Activated naive CD4-positive, alpha-beta T cell treated with anti-CD3 and anti-CD28 coated beads for 36 hours (primary cell): Measurements from ENCODE around the gene TMEM244. TPM values are rescaled to one million over a fixed set of nuclear protein-coding genes. Genes with fewer than 3 reads are reported as not detected.

Source experiments
- CTCF ChIA-PET: fragments of 350-600 bp; sonication (Branson Sonifier 250); formaldehyde crosslinking; loops from one replicate; lab custom pipeline; 2021; ENCODE audit warnings: antibody characterized with exemption; lab: Charles Lee
- DNase-seq: peaks from one replicate; pipeline ENCODE4 v3.0.0-alpha.2; 2020
- H3K27ac Mint-ChIP-seq: one replicate; pipeline ENCODE4 v1.8.0; 2021; ENCODE audit warnings: mild to moderate bottlenecking, mixed read lengths
- H3K27me3 Mint-ChIP-seq: one replicate; pipeline ENCODE4 v1.8.0; 2021; ENCODE audit warnings: low read depth, mixed read lengths
- H3K36me3 Mint-ChIP-seq: one replicate; pipeline ENCODE4 v1.8.0; 2021; ENCODE audit warnings: low read depth, mixed read lengths
- H3K4me1 Mint-ChIP-seq: one replicate; pipeline ENCODE4 v1.8.0; 2021; ENCODE audit warnings: low read depth, mixed read lengths
- H3K4me3 Mint-ChIP-seq: one replicate; pipeline ENCODE4 v1.8.0; 2021; ENCODE audit warnings: mild to moderate bottlenecking, moderate library complexity, mixed read lengths
- H3K9me3 Mint-ChIP-seq: one replicate; pipeline ENCODE4 v1.8.0; 2021; ENCODE audit warnings: mixed read lengths
- intact Hi-C: fragments of 100-400 bp; cut with micrococcal nuclease; formaldehyde crosslinking; loops from one replicate; pipeline ENCODE4 v1.15.1; 2023
- total RNA-seq, 2 experiments: library from RNA; stranded (reverse); gene quantifications; one replicate each; pipeline ENCODE4 v1.2.3, GENCODE V29; 2021

TMEM244 gene
- total RNA-seq, 2 experiments from 2014 or later: not detected

DNA sequence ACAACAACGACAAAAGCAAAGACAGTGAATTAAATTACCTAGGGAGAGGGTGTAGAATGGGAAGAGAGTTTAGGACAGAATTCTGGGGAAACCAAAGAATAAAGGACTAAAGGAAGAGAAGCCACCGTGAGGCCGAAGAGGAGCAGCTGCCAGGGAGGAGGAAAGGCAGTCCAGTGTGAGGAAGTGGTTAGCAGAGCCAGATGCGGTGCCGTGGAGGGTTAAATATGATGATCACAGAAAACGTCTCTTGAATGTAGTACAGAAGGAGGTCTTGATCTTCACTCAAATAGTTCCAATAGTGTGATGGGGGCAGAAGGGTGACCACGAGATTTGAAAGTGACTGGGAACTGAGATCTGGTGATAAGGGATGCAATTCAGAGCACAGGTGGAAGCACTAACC lies 67.7 kb downstream of the TMEM244 start:
- CTCF ChIA-PET: interaction anchor here (0.6 to 1.2 kb wide), 3 partner anchors 18 to 551 kb away, joined by 3 to 5 read pairs (median 3); no protein-coding TSS in a partner anchor
- Mint-ChIP-seq H3K27ac (no peak overlapping the region), H3K4me3 (no peak overlapping the region), H3K27me3 (peaks cover 7% of the 10 kb centered on the region), H3K4me1 (peaks cover 4% of the 10 kb centered on the region), H3K9me3 (no peaks in the 10 kb centered on the region), H3K36me3 (no peaks in the 10 kb centered on the region)
- intact Hi-C loops: no loop called here
- DNase-seq: no peak

DNA sequence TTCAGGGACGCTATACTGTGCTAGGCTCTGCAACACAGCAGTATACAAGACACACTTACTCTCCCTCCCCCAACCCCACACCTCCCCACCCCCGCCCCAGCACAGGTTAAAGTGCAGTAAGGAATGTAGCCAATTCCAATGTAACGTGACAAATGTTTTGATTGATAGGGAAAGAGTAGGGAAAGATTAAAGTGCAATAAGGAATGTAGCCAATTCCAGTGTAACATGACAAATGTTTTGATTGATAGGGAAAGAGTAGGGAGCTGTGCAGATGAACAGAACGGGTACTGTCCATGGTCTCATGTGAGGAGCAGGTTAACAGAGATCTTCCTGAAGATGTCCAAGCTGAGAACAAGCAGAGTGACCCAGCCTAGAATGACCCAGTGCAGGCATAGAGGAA lies 69.1 kb downstream of the TMEM244 start:
- H3K27ac Mint-ChIP-seq: no peak overlapping the region
- H3K36me3 Mint-ChIP-seq: no peaks in the 10 kb centered on the region
- H3K9me3 Mint-ChIP-seq: no peaks in the 10 kb centered on the region
- peaks cover 4% of the 10 kb centered on the region for H3K4me1 Mint-ChIP-seq
- H3K4me3 Mint-ChIP-seq: no peak overlapping the region
- DNase-seq: no peak
- H3K27me3 Mint-ChIP-seq: peaks cover 5% of the 10 kb centered on the region
- intact Hi-C loops: no loop called here
- CTCF ChIA-PET: interaction anchor here (0.6 to 1.2 kb wide), 2 partner anchors 17 to 161 kb away, joined by 4 to 5 read pairs; no protein-coding TSS in a partner anchor

DNA sequence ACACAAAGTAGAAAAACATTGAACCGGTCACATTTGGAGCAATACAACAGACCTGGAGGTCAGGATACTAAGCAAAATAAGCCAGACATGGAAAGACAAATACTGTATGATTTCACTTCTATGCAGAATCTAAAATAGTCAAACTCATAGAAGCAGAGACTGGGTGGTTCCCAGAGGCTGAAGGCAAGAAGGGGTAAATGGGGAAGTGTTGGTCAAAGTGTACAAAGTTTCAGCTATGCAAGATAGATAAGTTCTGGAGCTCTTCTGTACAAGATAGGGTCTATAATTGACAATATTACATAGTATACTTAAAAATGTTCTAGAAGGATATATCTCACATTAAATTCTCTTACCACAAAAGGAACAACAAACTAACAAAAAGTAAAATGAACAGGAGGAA lies 70.3 kb downstream of the TMEM244 start:
- DNase-seq: no peak
- no peak overlapping the region for H3K27ac Mint-ChIP-seq
- no peaks in the 10 kb centered on the region for H3K36me3 Mint-ChIP-seq
- H3K9me3 Mint-ChIP-seq: no peaks in the 10 kb centered on the region
- no peak overlapping the region for H3K4me3 Mint-ChIP-seq
- CTCF ChIA-PET: no interaction called here
- H3K27me3 Mint-ChIP-seq: peaks cover 5% of the 10 kb centered on the region
- H3K4me1 Mint-ChIP-seq: peaks cover 4% of the 10 kb centered on the region
- intact Hi-C loops: no loop called here

DNA sequence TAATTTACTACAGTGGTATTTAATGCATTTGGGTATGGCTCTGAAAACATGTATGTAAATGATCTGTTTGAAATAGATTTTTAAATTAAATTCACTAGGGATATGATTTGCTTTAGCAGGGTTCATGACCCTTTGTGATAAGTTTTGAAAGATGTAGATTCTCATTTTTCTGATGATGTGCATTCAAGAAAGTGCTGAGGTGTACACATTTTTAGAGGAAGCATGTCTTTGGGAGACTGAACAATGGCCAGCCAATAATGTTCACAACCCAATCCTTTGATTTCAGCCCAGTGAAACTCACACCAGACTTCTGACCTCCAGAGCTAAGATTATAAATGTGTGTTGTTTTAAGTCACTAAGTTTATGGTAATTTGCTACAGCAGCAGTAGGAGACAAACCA lies 71.1 kb downstream of the TMEM244 start:
- intact Hi-C loops: no loop called here
- Mint-ChIP-seq H3K27me3 (peaks cover 5% of the 10 kb centered on the region), H3K36me3 (no peaks in the 10 kb centered on the region), H3K4me3 (no peak overlapping the region), H3K9me3 (no peaks in the 10 kb centered on the region), H3K27ac (no peak overlapping the region), H3K4me1 (peaks cover 4% of the 10 kb centered on the region)
- CTCF ChIA-PET: no interaction called here
- DNase-seq: no peak

DNA sequence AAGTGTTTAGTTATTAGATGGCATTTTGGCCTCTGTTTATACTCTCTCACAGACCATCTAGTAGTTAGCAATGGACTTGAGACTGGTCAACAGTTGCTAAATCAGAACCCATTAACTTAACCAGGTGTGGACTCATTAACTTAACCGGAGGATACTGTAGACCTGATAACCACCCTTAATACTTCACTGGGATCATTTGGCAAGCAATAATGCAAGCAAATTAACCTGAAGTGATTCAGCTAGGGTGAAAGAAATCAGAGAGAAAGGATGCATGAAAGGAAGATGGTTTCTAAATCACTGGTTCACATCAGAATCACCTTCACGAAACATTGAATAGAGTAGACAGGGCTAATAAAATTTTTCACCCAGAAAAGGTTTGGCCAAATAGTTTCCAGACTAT lies 73.3 kb downstream of the TMEM244 start:
- no peaks in the 10 kb centered on the region for H3K27me3 Mint-ChIP-seq
- no peak for DNase-seq
- CTCF ChIA-PET: interaction anchor here (5.9 kb wide), 1 partner anchor 13 kb away, joined by 21 read pairs; no protein-coding TSS in a partner anchor
- no peak overlapping the region for H3K27ac Mint-ChIP-seq
- H3K4me3 Mint-ChIP-seq: no peak overlapping the region
- no peaks in the 10 kb centered on the region for H3K36me3 Mint-ChIP-seq
- H3K4me1 Mint-ChIP-seq: no peaks in the 10 kb centered on the region
- intact Hi-C loops: no loop called here
- H3K9me3 Mint-ChIP-seq: no peaks in the 10 kb centered on the region

DNA sequence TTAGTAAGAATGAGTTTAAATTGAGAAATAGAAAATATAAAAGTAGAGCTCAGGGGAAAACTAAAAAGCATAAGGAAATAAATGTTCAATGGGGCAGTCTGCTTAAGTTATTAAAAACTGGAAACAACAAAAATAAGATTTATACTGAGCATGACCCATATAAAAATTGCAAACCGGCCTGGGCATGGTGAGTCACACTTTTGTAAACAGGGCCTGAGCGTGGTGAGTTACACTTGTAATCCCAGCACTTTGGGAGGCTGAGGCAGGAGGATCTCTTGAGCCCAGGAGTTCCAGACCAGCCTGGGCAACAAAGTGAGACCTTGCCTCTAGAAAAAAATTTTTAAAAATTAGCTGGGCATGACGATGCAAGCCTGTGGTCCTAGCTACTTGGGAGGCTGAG lies 74.6 kb downstream of the TMEM244 start:
- DNase-seq: no peak
- no peaks in the 10 kb centered on the region for H3K9me3 Mint-ChIP-seq
- H3K27me3 Mint-ChIP-seq: no peaks in the 10 kb centered on the region
- H3K4me1 Mint-ChIP-seq: no peaks in the 10 kb centered on the region
- H3K27ac Mint-ChIP-seq: no peak overlapping the region
- CTCF ChIA-PET: interaction anchor here (1.6 to 5.9 kb wide), 2 partner anchors 11 to 166 kb away, joined by 3 to 21 read pairs; no protein-coding TSS in a partner anchor
- intact Hi-C loops: no loop called here
- no peak overlapping the region for H3K4me3 Mint-ChIP-seq
- no peaks in the 10 kb centered on the region for H3K36me3 Mint-ChIP-seq

GRCh38 chr6:129785756-129786135 lies 75.4 kb downstream of the TMEM244 start:
- H3K9me3 Mint-ChIP-seq: no peaks in the 10 kb centered on the region
- CTCF ChIA-PET: interaction anchor here (0.6 to 5.9 kb wide), 4 partner anchors 11 to 538 kb away, joined by 3 to 21 read pairs (median 4); no protein-coding TSS in a partner anchor
- DNase-seq: no peak
- H3K4me3 Mint-ChIP-seq: no peak overlapping the region
- no peak overlapping the region for H3K27ac Mint-ChIP-seq
- no peaks in the 10 kb centered on the region for H3K27me3 Mint-ChIP-seq
- peaks cover 2% of the 10 kb centered on the region for H3K36me3 Mint-ChIP-seq
- intact Hi-C loops: no loop called here
- H3K4me1 Mint-ChIP-seq: no peaks in the 10 kb centered on the region

DNA sequence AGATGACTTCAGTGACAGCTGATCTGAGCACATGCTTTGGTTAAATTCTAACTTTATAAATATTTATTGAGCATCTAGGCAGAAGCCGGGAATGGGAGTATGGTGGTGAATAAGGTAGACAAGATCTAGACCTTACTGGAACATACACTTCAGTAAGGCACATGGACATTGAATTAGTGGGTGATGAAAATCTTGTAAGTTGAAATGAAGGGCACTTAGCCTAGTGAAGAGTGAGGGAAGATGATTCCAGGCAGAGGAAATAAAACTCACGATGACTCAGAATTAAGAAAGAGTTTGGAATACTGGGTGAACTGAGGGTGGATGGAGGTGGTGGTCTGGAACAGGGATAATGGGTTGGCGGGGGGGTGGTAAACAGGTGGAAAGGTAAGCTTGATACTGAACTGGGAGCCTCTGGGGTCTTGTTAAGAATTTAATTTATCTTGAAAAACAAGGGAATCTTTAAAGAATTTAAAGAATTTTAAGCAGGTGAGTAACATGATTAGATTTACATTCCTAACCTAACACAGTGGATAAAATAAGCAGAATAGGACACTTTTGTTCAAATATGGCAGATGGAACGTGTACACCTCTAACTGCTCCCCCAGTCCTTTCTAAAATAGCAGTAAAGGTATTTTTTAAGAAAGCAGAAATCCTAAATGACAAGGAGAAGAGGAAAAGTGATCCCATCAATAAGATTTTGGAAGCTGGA lies 75.9 kb downstream of the TMEM244 start:
- no peaks in the 10 kb centered on the region for H3K4me1 Mint-ChIP-seq
- H3K4me3 Mint-ChIP-seq: no peak overlapping the region
- intact Hi-C loops: no loop called here
- no peak overlapping the region for H3K27ac Mint-ChIP-seq
- no peaks in the 10 kb centered on the region for H3K27me3 Mint-ChIP-seq
- no peak for DNase-seq
- H3K9me3 Mint-ChIP-seq: no peaks in the 10 kb centered on the region
- CTCF ChIA-PET: interaction anchor here (0.6 to 5.9 kb wide), 4 partner anchors 10 to 538 kb away, joined by 3 to 21 read pairs (median 4); no protein-coding TSS in a partner anchor
- peaks cover 2% of the 10 kb centered on the region for H3K36me3 Mint-ChIP-seq

Other genes starting within 250 kb of the TMEM244 start
- 1 to 10 TPM; 3.2 to 3.7 TPM for gene ARHGAP18, start 151.1 kb downstream of the TMEM244 start, total RNA-seq
- 1 to 10 TPM; 3.1 to 5.0 TPM for gene L3MBTL3, start 157.3 kb upstream of the TMEM244 start, total RNA-seq